ENCODE data around the gene PLCXD1.
"Not testable (repeated sequence)": the region's sequence is repeated elsewhere in the genome, so short reads cannot be mapped to it uniquely, and the experiment has no call there.

Gene PLCXD1

DNA sequence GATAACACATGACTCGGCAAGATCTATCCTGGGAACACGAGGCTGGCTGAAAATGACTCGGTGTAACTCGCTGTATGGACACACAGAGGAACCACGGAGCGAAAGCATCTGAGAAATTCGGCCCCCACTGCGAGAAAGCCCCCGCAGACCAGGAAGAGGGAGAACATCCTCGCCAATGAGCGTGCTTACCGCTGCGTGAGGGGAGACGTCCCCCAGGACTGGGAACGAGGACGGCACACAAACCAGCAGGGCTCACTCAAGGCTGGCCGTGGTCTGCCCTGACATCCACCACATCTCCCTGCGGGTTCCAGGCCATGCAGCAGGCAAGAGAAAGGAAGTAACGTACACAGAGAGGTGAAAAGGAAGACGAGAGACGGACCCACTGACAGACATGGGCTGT, 55.0 kb downstream of the PLCXD1 start:
- DNase-seq = no peak

DNA sequence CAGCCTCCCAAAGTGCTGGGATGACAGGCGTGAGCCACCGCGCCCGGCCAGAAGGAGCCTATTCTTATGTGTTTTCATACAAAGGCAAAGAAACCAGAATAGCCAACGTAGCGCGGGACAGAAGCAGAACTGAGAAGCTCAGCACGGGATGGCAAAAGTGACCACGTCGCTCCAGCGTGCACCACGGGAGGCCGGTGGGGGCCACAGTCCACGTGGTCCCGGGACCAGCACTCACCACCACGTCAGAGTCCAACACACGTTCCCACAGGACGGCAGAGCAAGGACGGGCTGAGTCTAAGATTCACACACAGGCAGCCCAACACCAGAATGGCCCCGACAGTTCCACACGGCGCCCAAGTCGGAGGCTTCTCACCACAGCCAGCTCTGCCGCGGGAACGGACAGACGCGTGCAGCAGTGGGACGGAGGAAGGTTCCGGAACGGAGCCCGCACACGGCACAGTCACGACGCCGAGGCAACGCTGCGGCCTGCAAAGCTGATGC, 56.2 kb downstream of the PLCXD1 start:
- DNase-seq = no peak

DNA sequence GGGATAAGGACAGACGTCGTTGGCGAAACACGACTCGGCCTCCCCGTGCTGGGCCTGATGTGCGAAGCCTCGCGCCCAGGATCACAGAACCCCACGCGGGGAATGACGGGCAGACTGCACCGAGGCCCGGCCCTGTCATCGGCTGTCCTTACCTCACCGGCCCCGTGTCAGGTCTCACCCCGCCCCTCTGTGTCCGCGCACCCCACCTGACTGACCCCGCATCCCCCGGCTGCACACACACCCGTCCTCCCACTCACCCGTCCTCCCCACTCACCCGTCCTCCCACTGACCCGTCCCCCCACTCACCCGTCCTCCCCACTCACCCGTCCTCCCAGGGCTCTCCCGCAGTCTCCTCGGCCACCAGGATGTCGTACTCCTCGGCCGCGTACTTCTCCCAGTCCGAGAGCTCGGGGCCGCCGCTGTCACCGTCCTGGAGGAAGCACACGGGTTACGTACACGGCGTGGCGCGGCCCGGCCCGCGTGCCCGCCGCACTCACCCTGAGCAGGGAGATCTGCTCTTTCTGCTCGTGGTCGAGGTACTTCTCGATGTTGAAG, 57.2 kb downstream of the PLCXD1 start:
- no peak for DNase-seq

DNA sequence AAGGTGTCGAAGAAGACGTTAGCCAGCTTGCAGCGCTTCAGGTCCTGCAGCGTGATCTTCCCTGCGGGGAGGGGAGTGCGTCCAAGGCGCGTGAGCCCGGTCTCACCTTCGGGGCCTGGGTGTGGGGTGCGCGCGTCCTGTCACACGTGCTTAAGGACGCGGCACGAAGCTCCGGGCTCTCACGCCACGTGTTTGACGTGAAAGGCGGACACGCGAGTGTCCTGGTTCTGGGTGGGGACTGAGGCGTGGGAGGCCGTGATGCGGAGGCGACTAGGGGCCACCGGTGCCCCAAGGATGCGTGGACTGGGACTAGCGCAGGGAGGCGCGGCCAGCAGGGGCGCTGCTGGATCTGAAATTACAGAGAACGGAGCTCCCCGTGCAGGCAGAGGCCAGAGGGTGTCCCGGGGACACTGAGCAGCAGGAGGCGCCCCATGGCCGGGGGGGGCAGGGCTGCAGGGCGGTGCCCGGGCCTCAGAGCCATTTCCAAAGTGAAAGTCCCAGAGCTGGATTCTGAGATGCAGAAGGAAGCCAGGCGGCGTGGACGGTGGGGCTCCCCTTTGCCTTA, 57.7 kb downstream of the PLCXD1 start:
- DNase-seq = no peak

DNA sequence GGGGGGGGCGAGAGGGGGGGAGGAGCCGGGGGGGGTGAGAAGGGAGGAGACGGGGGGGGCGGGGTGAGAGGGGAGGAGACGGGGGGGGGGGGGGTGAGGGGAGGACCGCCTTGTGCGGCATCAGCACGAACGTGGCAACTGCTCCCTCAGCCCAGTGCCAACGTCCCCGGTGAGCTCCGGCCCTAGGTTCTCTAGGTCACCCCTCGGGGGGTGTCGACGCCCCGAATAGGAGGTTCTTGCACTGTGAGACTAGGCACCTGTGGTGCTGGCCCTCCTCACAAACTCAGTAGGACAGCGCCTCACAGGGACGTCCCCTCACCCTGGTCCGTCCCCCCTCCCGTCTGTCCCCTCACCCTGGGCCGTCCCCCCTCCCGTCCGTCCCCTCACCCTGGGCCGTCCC, 58.9 kb downstream of the PLCXD1 start:
- no peak for DNase-seq

DNA sequence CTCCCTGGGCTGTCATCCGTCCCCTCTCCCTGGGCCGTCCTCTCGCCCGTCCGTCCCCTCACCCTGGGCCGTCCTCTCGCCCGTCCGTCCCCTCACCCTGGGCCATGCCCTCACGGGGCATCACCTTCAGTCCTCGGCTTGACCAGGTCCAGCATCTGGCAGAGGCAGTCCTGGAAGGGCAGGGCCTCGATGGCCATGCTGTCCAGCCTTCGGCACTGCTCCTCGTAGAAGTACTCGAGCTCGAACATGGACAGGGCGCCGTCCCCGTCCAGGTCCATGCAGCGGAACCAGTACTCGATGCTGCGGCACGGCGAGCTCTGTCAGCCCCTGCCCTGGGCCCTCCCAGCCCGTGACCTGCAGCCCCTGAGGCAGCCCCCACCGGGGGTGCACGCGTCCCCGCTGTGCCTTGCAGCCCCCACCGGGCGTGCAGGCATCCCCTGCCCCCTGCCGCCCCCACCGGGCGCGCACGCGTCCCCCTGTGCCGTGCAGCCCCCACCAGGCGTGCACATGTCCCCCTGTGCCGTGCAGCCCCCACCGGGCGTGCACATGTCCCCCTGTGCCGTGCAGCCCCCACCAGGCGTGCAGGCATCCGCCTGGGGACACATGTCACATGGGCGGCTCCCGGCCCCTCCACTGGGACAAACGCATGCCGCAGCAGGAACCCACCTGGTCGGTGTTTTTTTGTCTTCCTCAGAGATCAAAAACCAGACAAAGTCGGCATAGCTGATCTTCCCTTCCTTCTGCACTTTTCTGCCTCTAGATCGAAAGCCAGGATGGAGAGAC, 59.7 kb downstream of the PLCXD1 start:
- no peak for DNase-seq

DNA sequence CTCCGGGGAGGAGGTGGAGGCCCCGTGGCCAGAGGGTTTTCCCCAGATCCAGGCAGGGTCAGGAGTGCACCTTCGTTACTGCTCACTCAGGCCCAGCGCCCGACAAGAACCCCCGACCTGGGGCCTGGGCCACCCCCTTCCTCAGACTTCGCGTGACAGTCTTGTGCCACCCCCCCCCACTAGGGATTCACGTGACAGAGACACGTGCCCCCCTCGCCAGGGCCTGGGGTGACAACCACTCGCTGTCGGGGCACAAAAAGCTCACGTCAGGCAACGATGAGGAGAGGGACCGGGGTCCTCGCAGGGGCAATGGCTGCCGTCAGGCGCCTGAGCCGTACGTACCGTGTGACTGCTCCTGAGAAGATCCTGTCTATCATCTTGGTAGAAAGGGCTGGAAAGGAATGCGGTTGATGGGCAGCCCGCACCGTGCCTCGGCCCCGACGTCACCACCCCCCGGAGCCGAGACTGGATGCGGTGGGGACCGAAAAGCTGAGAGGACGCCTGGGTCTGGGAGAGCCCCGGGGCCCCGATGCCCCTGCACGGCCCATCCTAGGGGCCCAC, 60.4 kb downstream of the PLCXD1 start:
- DNase-seq = no peak

DNA sequence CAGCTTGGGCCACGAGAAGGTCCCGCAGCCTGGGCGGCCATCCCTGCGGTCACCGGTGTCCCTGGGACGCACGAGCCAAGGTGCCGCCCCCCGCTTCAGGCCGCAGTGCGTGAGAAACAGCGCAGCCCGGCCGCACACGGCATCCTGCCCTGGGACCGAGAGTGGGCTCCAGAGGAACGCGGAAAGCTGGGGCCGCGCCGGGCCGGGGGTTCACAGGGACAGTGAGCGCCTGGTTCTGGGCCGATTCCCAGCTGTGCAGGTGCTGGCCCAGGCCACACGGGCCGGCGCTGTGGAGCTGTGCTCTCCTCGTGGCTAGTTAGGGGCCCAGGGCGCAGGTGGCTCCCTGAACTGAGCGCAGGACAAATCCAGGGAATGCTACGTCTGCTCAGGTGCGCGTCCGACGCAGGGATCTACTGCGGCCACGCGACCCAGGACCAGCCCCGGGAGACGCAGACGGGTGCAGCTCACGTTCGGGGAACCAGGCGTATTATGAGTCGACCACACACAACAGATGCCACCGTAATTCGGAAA, 63.3 kb downstream of the PLCXD1 start:
- no peak for DNase-seq

DNA sequence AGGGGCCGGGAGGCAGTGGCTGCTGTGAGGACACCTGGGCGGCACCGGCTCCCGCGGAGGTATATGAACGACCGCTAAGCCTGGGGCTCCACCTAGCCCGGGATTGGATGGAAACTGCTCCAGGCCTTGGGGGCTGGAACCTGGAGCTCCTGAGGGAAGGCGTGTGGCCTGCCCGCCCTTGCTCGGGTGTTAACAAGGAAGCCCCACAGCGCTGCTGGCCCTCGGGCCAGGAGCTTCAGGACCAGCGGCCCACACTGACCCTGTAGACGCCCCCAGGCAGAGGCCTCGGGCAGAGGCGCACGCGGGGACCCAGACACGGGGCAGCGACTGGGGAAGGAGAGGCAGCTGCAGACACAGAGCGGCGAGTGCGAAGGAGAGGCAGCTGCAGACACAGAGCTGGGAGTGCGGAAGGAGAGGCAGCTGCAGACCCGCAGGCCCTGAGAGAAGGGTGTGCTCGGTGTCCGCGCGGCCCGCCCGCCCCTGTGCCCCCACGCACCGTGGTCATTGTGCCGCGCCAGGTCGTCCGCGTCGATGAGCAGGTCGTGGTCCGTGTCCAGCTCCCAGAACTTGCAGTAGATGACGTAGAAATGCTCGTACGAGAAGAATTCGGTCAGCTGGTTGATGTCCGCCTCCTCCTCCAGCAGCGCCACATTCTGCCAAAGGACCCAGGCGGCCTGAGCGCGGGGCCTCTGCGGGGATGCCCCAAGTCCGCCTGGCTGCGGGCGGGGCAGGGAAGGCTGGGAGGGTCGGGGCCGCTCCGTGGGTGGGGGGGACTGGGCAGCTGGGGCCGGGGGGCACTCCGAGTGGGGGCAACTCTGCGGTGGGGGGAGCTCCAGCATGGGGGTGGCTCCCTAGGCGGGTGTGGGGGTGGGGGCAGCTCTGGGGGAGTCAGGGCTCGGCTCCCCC, 64.1 kb downstream of the PLCXD1 start:
- no peak for DNase-seq

DNA sequence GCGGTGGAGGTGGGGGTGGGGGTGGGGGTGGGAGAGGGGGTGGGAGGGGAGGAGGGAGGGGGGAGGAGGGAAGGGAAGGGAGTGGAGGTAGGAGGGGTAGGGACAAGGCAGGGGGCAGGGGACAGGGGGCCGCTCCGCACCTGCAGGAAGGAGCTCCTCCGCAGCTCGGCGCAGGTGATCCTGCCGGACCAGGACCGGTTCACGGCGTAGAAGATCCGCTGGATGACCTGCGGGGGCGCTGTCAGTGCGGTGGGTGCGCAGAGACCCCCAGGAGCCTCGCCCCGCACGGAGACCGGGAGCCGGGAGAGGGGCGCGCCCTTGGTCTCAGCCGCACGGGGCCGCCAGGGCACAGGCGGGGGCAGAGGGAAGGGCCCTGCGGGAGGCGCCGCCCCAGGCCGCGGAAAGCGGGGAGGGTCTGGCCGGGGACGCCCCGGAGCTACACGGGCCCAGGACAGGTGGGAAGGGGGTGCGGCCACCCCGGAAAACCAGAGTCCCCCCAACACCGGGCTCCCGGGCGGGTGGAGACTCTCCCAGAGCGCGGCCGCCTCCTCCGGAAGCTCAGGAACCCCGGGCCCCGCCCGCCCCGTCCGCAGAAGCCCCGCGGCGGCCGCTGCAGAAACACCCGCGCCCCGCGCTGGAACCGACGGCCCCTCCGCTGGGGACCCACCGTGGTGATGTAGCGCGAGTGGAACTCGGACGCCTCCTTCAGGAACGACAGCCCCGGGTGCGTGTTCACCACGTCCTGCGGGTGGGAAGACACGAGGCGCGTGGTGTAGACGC, 65.0 kb downstream of the PLCXD1 start:
- no peak for DNase-seq

DNA sequence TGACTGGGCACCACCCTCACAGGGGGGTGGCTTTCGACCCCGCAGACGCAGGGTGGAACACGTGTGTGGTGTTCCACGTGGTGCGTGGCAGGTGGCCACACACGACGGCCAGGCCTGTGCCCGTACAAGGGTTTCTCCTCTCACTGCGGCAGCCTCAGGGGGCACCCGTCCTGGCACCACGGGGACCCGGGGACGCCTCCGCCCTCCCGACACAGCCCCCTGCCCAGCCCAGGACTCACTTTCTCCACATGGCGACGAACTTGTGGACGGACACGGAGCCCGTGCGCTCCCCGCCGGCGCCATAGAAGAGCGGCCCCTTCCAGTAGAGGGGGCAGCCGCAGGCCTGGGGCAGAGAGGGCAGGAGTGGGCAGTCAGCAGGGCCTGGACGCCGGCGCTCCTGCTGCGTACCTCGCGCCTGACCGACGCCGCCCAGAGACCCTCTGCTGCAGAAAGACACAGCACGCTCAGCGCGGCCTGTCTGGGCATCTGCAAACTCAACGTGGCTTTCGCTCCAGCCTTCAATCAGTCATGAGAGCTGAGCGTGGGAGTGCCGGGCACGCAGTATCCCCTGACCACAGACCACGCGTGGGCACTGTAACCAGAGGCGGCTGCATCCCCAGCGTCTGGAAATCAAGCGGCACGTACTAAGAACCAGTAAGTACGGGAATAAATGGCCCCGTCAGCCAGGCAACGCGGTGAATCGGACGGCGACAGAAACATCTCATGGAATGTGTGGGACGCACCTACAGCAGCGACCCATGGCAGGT, 66.4 kb downstream of the PLCXD1 start:
- DNase-seq = no peak

DNA sequence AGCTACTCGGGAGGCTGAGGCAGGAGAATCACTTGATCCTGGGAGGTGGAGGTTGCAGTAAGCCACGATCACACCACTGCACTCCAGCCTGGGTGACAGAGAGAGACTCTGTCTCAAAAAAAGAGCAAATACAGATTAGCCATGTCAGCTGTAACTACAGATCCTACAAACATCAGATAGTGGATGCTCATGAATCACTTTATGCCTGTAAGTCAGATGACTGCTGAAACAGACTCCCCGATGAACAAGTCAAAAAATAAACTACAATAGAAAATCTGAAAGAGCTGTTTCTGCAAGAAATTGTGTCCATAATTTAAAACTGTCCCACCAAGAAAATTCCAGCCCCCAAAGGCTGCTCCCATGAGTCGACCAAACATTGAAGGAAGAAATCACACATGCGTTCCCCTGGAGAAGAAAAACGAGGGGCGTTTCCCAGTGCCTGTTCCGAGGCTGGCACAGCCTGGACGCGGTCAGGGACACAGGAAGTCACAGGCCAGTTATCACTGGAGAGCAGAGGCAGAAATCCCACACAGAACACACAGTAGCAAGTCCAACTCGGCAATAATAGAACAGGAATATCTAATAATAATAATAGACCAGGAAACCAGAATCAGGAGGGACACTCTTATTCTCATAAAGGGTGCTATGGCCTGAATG, 67.4 kb downstream of the PLCXD1 start:
- no peak for DNase-seq

DNA sequence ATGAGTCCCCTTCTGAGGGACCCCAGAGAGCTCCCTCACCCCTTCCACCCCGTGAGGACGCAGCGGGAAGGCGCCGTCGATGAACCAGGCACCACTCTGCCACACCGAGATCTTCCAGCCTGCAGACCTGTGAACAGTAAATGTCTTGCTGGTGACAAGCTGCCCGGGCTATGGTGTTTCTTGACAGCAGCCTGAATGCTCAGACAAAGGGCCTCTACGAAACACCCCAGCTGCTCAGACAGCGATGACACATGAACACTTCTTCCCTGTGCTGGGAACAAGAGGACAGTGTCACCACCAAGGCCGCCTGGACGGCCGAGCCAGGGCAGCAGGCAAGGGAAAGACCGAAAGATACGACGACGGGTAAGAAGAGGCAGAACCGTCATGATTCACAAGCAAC, 68.0 kb downstream of the PLCXD1 start:
- DNase-seq = no peak

DNA sequence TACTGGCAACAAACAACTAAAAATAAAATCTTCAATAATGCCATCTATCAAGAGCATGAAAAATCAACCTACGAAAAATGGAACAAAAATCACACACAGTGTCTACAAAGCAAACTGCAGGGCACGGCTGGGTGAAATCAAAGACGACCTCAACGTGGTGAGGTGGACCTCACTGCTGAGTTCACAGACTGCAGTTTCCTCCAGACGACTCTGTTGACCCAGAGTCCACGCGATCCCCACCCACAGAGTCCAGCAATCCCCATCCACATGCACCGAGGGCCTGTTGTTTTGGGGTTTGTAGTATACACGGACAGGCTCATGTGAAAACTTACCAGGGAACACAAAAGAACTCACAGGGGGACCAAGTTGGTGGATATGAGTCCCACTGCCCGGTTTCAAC, 68.5 kb downstream of the PLCXD1 start:
- no peak for DNase-seq

DNA sequence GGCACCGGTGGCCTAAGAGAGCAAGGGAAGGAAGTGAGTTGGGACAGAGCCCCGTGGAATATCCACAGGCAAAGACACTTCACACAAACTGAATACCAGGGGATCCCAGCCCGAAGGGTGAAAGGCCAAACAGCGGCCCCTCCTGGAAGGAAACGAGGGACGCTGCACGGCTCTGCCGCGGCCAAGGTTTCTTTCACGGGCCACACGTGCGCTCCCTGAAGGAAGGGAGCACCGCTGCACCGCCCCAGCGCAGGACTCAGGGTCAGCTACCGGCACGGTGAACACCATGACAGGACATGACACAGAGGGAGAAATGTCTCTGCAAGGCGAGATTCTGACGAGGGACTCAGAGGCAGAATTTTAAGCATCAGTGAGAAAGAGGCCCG, 69.0 kb downstream of the PLCXD1 start:
- no peak for DNase-seq

DNA sequence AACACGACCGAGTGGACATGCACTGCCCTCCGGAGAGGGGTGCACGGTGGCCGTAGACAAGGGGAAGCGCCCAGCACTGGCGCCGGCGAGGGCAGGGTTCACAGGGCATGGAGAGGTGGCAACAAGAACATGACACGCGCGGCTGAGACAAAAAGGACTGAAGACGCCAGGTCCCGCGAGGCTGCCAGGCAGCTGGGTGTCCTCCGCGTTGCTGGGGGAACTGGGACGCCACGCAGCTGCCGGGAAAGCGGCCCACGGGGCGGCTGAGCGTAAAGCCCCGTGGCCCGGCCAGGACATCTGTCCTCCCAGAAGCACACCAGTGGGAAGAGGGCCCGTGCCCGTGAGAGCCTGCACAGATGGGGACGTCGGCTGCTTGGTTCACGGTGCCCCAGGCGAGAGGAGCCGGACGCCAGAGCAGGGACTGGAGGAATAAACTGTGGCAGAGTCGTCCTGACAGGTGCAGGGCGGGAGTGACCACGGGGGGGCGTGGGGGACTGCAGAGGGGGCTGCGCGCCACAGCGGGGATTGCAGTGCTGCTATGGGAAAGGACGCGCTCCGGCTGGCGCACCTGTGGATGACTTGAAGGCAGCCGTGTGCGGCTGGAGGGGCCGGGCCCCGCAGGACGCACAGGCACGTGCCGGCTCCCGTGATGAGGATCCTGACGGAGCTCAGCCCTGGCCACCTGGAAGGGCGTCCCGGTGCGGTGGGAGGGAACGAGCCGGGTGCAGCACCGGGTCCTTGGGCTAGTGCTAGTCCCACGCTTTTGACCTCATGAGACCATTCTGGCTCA, 69.5 kb downstream of the PLCXD1 start:
- DNase-seq = no peak

DNA sequence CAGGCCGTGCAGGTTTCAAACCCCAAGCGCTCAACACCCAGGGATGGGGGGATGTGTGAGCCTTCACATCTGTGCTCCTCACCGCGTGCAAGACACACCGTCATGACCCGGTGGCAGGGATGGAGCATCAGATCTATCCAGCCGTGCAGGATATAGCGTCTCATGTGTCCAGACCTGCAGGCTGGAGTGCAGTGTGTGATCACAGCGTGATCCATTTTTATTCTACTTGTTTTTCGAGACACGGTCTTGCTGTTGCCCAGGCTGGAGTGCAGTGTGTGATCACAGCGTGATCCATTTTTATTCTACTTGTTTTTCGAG, 70.1 kb downstream of the PLCXD1 start:
- not testable (repeated sequence) for DNase-seq

DNA sequence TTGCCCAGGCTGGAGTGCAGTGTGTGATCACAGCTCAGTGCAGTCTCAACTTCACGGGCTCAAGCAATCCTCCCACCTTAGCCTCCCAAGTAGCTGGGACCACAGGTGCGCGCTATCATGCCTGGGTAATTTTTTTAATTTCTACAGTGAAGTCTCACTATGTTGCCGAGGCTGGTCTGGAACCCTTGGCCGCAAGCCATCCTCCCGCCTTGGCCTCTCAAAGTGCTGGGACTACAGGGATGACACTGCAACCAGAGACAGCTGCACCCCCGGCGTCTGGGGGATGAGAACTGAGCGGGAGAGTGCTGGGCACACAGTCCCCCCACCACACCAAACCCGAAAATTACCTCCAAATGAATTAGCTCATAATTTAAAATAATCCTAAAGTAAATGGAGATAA, 70.6 kb downstream of the PLCXD1 start:
- DNase-seq = no peak

DNA sequence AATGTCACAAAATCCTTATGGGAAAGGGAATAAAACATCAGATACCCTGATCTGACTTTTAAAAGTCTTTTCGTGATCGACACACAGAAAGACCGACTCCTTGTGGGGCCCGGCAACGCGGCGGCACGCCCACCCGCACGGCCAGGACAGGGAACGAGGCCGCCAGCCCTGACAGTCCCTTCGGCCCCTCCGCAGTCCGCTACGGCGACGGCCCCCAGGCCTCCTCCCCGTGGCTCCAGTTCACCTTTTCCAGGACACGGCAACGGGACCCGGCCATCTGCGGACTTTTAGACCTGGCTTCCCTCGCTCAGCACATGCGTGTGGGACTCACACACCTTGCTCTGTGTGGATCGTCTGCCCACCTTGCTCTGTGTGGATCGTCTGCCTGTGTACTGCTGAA, 71.0 kb downstream of the PLCXD1 start:
- no peak for DNase-seq

All from T-helper 9 cell (primary cell).